A549 (cell line): ENCODE data around the gene ZSCAN16. TPM values are rescaled to one million over a fixed set of nuclear protein-coding genes. Genes with fewer than 3 reads are reported as not detected.

ENCODE experiments used
- ATAC-seq, 2 experiments: fragments of 200-7000 bp in 1 of 2; fragments of >200 bp in 1 of 2; cut with Nextera tagmentation in 1 of 2; cut with Tn5 transposase in 1 of 2; 3 replicates each; pipeline versions ENCODE4 v1.8.0 to v1.9.1; 2018 to 2020; ENCODE audit warnings: mild to moderate bottlenecking in 1 of 2, moderate library complexity in 1 of 2
- CTCF ChIA-PET: fragments of 300-600 bp; sonication (Branson Sonifier 250); formaldehyde crosslinking; extraction: SDS; loops from one replicate; lab custom pipeline; 2021; ENCODE audit warnings: antibody characterized with exemption, inconsistent platforms; lab: Yijun Ruan, JAX
- POLR2A ChIA-PET: fragments of 350-600 bp; formaldehyde crosslinking; extraction: SDS; loops from one replicate; lab custom pipeline; 2021; ENCODE audit warnings: antibody characterized with exemption, inconsistent platforms; lab: Yijun Ruan, JAX
- DNase-seq, 2 experiments: peaks; one replicate each; pipeline versions ENCODE4 v3.0.0 to v3.0.0-alpha.2; 2011 to 2016; ENCODE audit warnings: low read depth in 1 of 2, low spot score in 1 of 2
- FAIRE-seq: peaks from 2 replicates; lab custom pipeline; 2011; peaks lifted over from hg19 to GRCh38; lab: Jason Lieb, UNC
- H3K27ac ChIP-seq, 2 experiments: fragments of >200 bp; sonication (Bioruptor Twin); formaldehyde crosslinking; 3 replicates each; pipeline ENCODE4 v1.5.1; 2016 to 2017
- H3K4me1 ChIP-seq: fragments of >200 bp; sonication (Bioruptor Twin); formaldehyde crosslinking; 3 replicates; pipeline ENCODE4 v1.6.1; 2016
- H3K4me2 ChIP-seq: fragments of >200 bp; sonication (Bioruptor Twin); formaldehyde crosslinking; 3 replicates; pipeline ENCODE4 v1.6.1; 2016
- H3K4me3 ChIP-seq: fragments of >200 bp; sonication (Bioruptor Twin); formaldehyde crosslinking; 3 replicates; pipeline ENCODE4 v1.5.1; 2016
- H3K9me3 ChIP-seq: fragments of >200 bp; sonication (Bioruptor Twin); formaldehyde crosslinking; 3 replicates; pipeline ENCODE4 v1.6.1; 2016
- EHF ChIP-seq: fragments of 250-450 bp; sonication (Bioruptor Pico); IDR thresholded peaks from 2 replicates; pipeline ENCODE4 v1.5.0; 2020; ENCODE audit warnings: mild to moderate bottlenecking
- EHMT2 ChIP-seq: fragments of 200-600 bp; sonication (generic); IDR thresholded peaks from 2 replicates; pipeline ENCODE4 v1.6.1; 2016; ENCODE audit warnings: antibody characterized with exemption, low read depth, mild to moderate bottlenecking, moderate library complexity
- ELK1 ChIP-seq: fragments of 150-350 bp; IDR thresholded peaks from 2 replicates; pipeline ENCODE4 v1.6.1; 2014; ENCODE audit warnings: low read depth, mild to moderate bottlenecking, low read length
- FOSB ChIP-seq: fragments of 250-450 bp; sonication (Bioruptor Pico); IDR thresholded peaks from 2 replicates; pipeline ENCODE4 v1.5.0; 2020; ENCODE audit warnings: mild to moderate bottlenecking, moderate library complexity
- HOXB13 ChIP-seq: fragments of 250-450 bp; sonication (Bioruptor Pico); IDR thresholded peaks from 2 replicates; pipeline ENCODE4 v1.5.0; 2020; ENCODE audit warnings: low read depth, mild to moderate bottlenecking, moderate library complexity
- HOXB5 ChIP-seq: fragments of 250-450 bp; sonication (Bioruptor Pico); IDR thresholded peaks from 2 replicates; pipeline ENCODE4 v1.5.0; 2020; ENCODE audit warnings: mild to moderate bottlenecking, moderate library complexity
- JUN ChIP-seq, 2 experiments: fragments of >200 bp; sonication (Bioruptor Twin); formaldehyde crosslinking; IDR thresholded peaks; 2 replicates in 1 of 2; 3 replicates in 1 of 2; pipeline ENCODE4 v1.6.1; 2016 to 2017
- KDM1A ChIP-seq: fragments of 200-600 bp; sonication (generic); IDR thresholded peaks from 2 replicates; pipeline ENCODE4 v1.6.1; 2016; ENCODE audit warnings: low read depth, mild to moderate bottlenecking
- NFE2L2 ChIP-seq: fragments of 150-350 bp; conservative IDR thresholded peaks from 2 replicates; pipeline ENCODE4 v1.6.1; 2014; ENCODE audit warnings: low read length
- NPAS2 ChIP-seq: fragments of 250-450 bp; sonication (Bioruptor Pico); IDR thresholded peaks from 2 replicates; pipeline ENCODE4 v1.8.0; 2022; ENCODE audit warnings: mild to moderate bottlenecking, moderate library complexity, borderline replicate concordance
- RCOR1 ChIP-seq: fragments of 150-350 bp; IDR thresholded peaks from 2 replicates; pipeline ENCODE4 v1.6.1; 2014; ENCODE audit warnings: antibody characterized with exemption, low read length, low read depth
- REST ChIP-seq: fragments of 200-600 bp; sonication (generic); IDR thresholded peaks from 2 replicates; pipeline ENCODE4 v1.6.1; 2016; ENCODE audit warnings: antibody characterized with exemption, mild to moderate bottlenecking, moderate library complexity
- TFCP2L1 ChIP-seq: fragments of 250-450 bp; sonication (Bioruptor Pico); IDR thresholded peaks from 2 replicates; pipeline ENCODE4 v1.5.0; 2021; ENCODE audit warnings: mild to moderate bottlenecking
- USF2 ChIP-seq: fragments of 450-650 bp; IDR thresholded peaks from 2 replicates; pipeline ENCODE4 v1.6.1; 2014; ENCODE audit warnings: antibody characterized with exemption
- ZC3H11A ChIP-seq: fragments of 450-650 bp; IDR thresholded peaks from 2 replicates; pipeline ENCODE4 v1.6.1; 2014; ENCODE audit warnings: antibody characterized with exemption, mild to moderate bottlenecking
- ZNF302 ChIP-seq: fragments of 250-450 bp; sonication (Bioruptor Pico); IDR thresholded peaks from 2 replicates; pipeline ENCODE4 v1.9.0; 2021; ENCODE audit warnings: inconsistent platforms, mild to moderate bottlenecking, moderate library complexity
- WGBS: methylation state at CpG from one replicate; pipeline ENCODE4 v1.1.6; 2017; ENCODE audit errors: missing lambda C conversion rate; 5-methylcytosine and 5-hydroxymethylcytosine counted together
- polyA plus RNA-seq, 4 experiments: library from polyadenylated mRNA; depleted of rRNA in 3 of 4; stranded (reverse); fragments of >200 nt; fragmentation: RNase III in 1 of 4; extraction: RNeasy Plus Mini Kit Qiagen cat#74134 plus additional on column Dnase treatment in 1 of 4; gene quantifications; 2 replicates in 3 of 4; 3 replicates in 1 of 4; pipeline ENCODE4 v1.2.3, GENCODE V29; 2011 to 2017

Gene ZSCAN16
- polyA plus RNA-seq, 2 of the 4 experiments (the other 2 are of a cell fraction): 5.7 to 6.0 TPM

GRCh38 chr6:28139860-28140543 lies 15.6 kb downstream of the ZSCAN16 start:
- no peak overlapping the region for H3K27ac ChIP-seq
- H3K4me3 ChIP-seq: no peak overlapping the region
- POLR2A ChIA-PET: interaction anchor here (2.0 kb wide), 1 partner anchor 16 kb away, joined by 19 read pairs; the partner anchor contains the start of gene ZSCAN16
- ATAC-seq (no peak), DNase-seq (no peak)
- no peak for TF ChIP-seq JUN (IDR thresholded peaks at IDR 0.05)
- TF ChIP-seq EHF (CRISPR knock-in tag): no peak
- TF ChIP-seq KDM1A: no peak
- no peak for TF ChIP-seq NFE2L2
- no peak for TF ChIP-seq HOXB13 (CRISPR knock-in tag)
- TF ChIP-seq, all 56 proteins: peak for 0
- CTCF ChIA-PET: interaction anchor here (2.4 to 4.0 kb wide), 2 partner anchors 216 kb away, joined by 6 to 13 read pairs; no protein-coding TSS in a partner anchor
- 81% methylated on average over 9 of the region's 9 CpGs for WGBS
- no peaks in the 10 kb centered on the region for H3K9me3 ChIP-seq
- no peak for FAIRE-seq
- peaks cover 17% of the 10 kb centered on the region for H3K4me1 ChIP-seq
- no peak overlapping the region for H3K4me2 ChIP-seq

GRCh38 chr6:28140616-28141015 lies 16.2 kb downstream of the ZSCAN16 start:
- no peak for TF ChIP-seq HOXB5 (CRISPR knock-in tag)
- TF ChIP-seq FOSB: no peak
- TF ChIP-seq ZNF302: no peak
- TF ChIP-seq ELK1: no peak
- no peak for TF ChIP-seq TFCP2L1 (CRISPR knock-in tag)
- TF ChIP-seq ZC3H11A: no peak
- TF ChIP-seq EHMT2: no peak
- no peak for TF ChIP-seq REST
- no peak for TF ChIP-seq NPAS2 (CRISPR knock-in tag)
- no peak for TF ChIP-seq RCOR1
- TF ChIP-seq USF2: no peak
- TF ChIP-seq, all 56 proteins: peak for 0
- Histone ChIP-seq H3K9me3 (no peaks in the 10 kb centered on the region), H3K4me2 (peak overlapping the region; percentile 93; the same call in 2 of the 3 replicates), H3K4me1 (peaks cover 13% of the 10 kb centered on the region), H3K4me3 (no peak overlapping the region), H3K27ac (no peak overlapping the region)
- ATAC-seq: no peak
- CTCF ChIA-PET: interaction anchor here (0.9 to 4.0 kb wide), 3 partner anchors 72 to 245 kb away, joined by 3 to 13 read pairs (median 3); no protein-coding TSS in a partner anchor
- POLR2A ChIA-PET: interaction anchor here (2.0 kb wide), 1 partner anchor 16 kb away, joined by 19 read pairs; the partner anchor contains the start of gene ZSCAN16
- WGBS: 81% methylated on average over 1 of the region's 5 CpGs
- no peak for FAIRE-seq
- DNase-seq: no peak
